Measurements from ENCODE around the gene SLC2A5.

DNA sequence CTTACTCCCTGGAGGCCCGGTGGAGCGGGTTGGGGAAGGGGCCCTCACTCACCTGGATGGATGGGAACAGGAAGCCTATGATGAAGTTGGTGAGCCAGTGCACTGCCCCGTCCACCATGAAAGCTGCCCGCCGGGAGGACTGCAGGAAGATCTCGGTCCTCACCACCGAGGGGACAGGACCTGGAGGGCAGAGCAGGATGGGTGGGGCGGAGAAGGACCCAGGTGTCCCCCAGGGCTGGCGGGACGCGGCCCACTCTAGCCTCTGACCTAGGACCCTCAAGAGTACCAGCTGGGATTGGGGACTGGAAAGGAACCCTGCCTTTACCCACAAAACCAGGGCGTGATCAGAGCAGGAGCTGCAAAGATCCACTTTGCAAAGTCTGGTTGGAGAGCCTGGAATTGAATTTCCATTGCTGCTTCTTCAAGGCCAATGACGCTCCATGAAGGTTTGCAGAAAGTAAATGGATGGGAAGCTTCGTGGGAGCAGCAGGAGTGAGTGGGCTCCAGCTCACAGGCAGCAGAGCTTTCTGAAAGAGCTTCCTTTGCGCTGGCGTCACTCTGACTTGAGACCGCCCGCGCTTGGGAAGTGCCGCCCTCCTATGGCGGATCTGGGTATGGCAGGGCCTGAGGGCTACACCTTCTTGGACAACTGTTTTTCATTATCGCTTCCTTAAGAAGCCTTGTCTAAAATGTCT lies 64.6 kb downstream of the SLC2A5 start:
- TF ChIP-seq, protein P1, sequence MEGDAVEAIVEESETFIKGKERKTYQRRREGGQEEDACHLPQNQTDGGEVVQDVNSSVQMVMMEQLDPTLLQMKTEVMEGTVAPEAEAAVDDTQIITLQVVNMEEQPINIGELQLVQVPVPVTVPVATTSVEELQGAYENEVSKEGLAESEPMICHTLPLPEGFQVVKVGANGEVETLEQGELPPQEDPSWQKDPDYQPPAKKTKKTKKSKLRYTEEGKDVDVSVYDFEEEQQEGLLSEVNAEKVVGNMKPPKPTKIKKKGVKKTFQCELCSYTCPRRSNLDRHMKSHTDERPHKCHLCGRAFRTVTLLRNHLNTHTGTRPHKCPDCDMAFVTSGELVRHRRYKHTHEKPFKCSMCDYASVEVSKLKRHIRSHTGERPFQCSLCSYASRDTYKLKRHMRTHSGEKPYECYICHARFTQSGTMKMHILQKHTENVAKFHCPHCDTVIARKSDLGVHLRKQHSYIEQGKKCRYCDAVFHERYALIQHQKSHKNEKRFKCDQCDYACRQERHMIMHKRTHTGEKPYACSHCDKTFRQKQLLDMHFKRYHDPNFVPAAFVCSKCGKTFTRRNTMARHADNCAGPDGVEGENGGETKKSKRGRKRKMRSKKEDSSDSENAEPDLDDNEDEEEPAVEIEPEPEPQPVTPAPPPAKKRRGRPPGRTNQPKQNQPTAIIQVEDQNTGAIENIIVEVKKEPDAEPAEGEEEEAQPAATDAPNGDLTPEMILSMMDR (IDR thresholded peaks at IDR 0.05 in 8 of 11, conservative IDR thresholded peaks at IDR 0.05 in 3 of 11) = peak; percentile 75 to 97 (median 94)
- TF ChIP-seq POLR2A (IDR thresholded peaks at IDR 0.05) = no peak

Data from spleen (tissue), 7 donors.